ENCODE measurements around the gene SKIC2.

The SKIC2 gene

GRCh38 chr6:31968791-31969711 is 10.1 kb downstream of the SKIC2 start:
- TF ChIP-seq CTCF (conservative IDR thresholded peaks at IDR 0.05; ENCODE audit: low read depth, low read length), result no peak
- no peak for DNase-seq (ENCODE audit: low read depth)
- H3K4me3 ChIP-seq (ENCODE audit: low read length), result no peak overlapping the region

- peak overlapping the region; percentile 91 for H3K4me3 ChIP-seq (ENCODE audit: low read length)
- DNase-seq (ENCODE audit: low read depth), result no peak
- TF ChIP-seq CTCF (conservative IDR thresholded peaks at IDR 0.05; ENCODE audit: low read depth, low read length), result no peak
Observed at GRCh38 chr6:31969712-31970603, 11.0 kb downstream of the SKIC2 start.

- H3K4me3 ChIP-seq (ENCODE audit: low read length), result peak overlapping the region; percentile 91
- no peak for DNase-seq (ENCODE audit: low read depth)
- no peak for TF ChIP-seq CTCF (conservative IDR thresholded peaks at IDR 0.05; ENCODE audit: low read depth, low read length)
Observed at GRCh38 chr6:31970604-31971271, 11.8 kb downstream of the SKIC2 start.

- peak overlapping the region; percentile 91 for H3K4me3 ChIP-seq (ENCODE audit: low read length)
- TF ChIP-seq CTCF (conservative IDR thresholded peaks at IDR 0.05; ENCODE audit: low read depth, low read length), result no peak
Observed at GRCh38 chr6:31971279-31971992, 12.5 kb downstream of the SKIC2 start.

GRCh38 chr6:31971993-31972708 is 13.2 kb downstream of the SKIC2 start, which contains the start of gene DXO:
TSS of gene DXO (minus strand) at chr6:31972138. CDS start at chr6:31971675, 463 bp downstream.
- DNase-seq (ENCODE audit: low read depth), result peak; percentile 95
- peak within 1 kb of the TSS; percentile 91 for H3K4me3 ChIP-seq (ENCODE audit: low read length)
- TF ChIP-seq CTCF (conservative IDR thresholded peaks at IDR 0.05; ENCODE audit: low read depth, low read length), result no peak

More at GRCh38 chr6:31971279-31971992, 12.5 kb downstream of the SKIC2 start:
- DNase-seq (ENCODE audit: low read depth), result no peak

All from retinal pigment epithelial cell (primary cell).